Keratinocyte (primary cell): ENCODE results near the gene PIK3AP1.

ENCODE experiments used
- EZH2 ChIP-seq: IDR thresholded peaks from one replicate; pipeline ENCODE4 v1.6.1; 2012; ENCODE audit warnings: inconsistent platforms, mild to moderate bottlenecking, low read length, moderate library complexity
- TF ChIP-seq, protein P1 (sequence below), 3 experiments: IDR thresholded peaks in 1 of 3; conservative IDR thresholded peaks in 1 of 3; optimal IDR thresholded peaks in 1 of 3; 2 replicates in 2 of 3; 3 replicates in 1 of 3; pipeline versions ENCODE3 to v1.5.1; 2011; ENCODE audit warnings: low read length in 3 of 3, mild to moderate bottlenecking in 3 of 3, moderate library complexity in 2 of 3, control low read depth in 1 of 3, inconsistent platforms in 1 of 3; ENCODE audit not compliant: insufficient read depth in 2 of 3; ENCODE audit errors: extremely low read depth in 1 of 3

DNA sequence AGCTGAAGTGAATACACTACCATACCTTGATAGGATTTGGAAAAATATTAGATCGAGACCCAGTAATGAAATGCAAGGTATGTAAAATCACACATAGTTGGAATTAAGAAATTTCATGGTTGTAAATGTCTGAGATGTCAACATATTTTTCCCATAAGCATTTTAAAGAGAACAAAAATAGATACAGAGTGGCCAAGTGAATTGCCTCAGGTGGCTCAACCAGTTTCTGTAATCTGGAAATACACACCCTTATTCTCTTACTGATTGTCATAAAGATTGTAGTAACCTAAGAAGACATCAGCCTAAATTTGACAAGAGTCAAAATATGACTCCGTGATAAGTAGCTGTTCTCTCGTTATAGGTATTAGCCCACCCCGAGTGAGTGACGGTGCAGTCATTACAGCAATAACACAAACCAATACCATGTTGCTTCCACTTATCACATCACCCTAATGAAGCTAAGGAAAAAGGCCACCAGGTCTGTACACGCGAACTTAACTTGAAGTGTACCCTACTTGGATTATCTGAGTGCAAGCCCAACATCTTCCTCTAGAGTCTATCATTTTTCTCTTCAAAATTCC is 23.4 kb downstream of the PIK3AP1 start:
- no peak for TF ChIP-seq EZH2
- TF ChIP-seq, protein P1, sequence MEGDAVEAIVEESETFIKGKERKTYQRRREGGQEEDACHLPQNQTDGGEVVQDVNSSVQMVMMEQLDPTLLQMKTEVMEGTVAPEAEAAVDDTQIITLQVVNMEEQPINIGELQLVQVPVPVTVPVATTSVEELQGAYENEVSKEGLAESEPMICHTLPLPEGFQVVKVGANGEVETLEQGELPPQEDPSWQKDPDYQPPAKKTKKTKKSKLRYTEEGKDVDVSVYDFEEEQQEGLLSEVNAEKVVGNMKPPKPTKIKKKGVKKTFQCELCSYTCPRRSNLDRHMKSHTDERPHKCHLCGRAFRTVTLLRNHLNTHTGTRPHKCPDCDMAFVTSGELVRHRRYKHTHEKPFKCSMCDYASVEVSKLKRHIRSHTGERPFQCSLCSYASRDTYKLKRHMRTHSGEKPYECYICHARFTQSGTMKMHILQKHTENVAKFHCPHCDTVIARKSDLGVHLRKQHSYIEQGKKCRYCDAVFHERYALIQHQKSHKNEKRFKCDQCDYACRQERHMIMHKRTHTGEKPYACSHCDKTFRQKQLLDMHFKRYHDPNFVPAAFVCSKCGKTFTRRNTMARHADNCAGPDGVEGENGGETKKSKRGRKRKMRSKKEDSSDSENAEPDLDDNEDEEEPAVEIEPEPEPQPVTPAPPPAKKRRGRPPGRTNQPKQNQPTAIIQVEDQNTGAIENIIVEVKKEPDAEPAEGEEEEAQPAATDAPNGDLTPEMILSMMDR (optimal IDR thresholded peaks at IDR 0.05 in 1 of 3, IDR thresholded peaks at IDR 0.05 in 1 of 3, conservative IDR thresholded peaks at IDR 0.05 in 1 of 3; ENCODE audit: extremely low read depth in 1 of 3, insufficient read depth in 2 of 3, low read length in 3 of 3): no peak
